Parathyroid adenoma (tissue), 2 donors: ENCODE data around the gene ANTXR1.

Source experiments
- H2AFZ ChIP-seq: fragments of 300-600 bp; sonication (generic); one replicate; pipeline ENCODE4 v1.7.0; 2017; ENCODE audit warnings: antibody characterized with exemption, mild to moderate bottlenecking
- H3K27ac ChIP-seq: fragments of 300-600 bp; sonication (generic); one replicate; pipeline ENCODE4 v1.7.0; 2017
- H3K27me3 ChIP-seq: fragments of 300-600 bp; sonication (generic); one replicate; pipeline ENCODE4 v1.7.0; 2017; ENCODE audit warnings: low read length; ENCODE audit not compliant: control insufficient read depth, insufficient read depth
- H3K36me3 ChIP-seq: fragments of 300-600 bp; sonication (generic); one replicate; pipeline ENCODE4 v1.7.0; 2017; ENCODE audit warnings: low read length; ENCODE audit not compliant: control insufficient read depth, insufficient read depth
- H3K4me1 ChIP-seq: fragments of 300-600 bp; sonication (generic); one replicate; pipeline ENCODE4 v1.7.0; 2017; ENCODE audit warnings: control low read depth
- H3K4me2 ChIP-seq: fragments of 300-600 bp; sonication (generic); one replicate; pipeline ENCODE4 v1.7.0; 2017; ENCODE audit warnings: low read length
- H3K4me3 ChIP-seq: fragments of 300-600 bp; sonication (generic); one replicate; pipeline ENCODE4 v1.7.0; 2017; ENCODE audit warnings: low read depth, low read length
- H3K79me2 ChIP-seq: fragments of 300-600 bp; sonication (generic); one replicate; pipeline ENCODE4 v1.7.0; 2017; ENCODE audit warnings: control low read depth
- H3K9ac ChIP-seq: fragments of 300-600 bp; sonication (generic); one replicate; pipeline ENCODE4 v1.7.0; 2017; ENCODE audit warnings: mild to moderate bottlenecking
- H3K9me3 ChIP-seq: fragments of 300-600 bp; sonication (generic); one replicate; pipeline ENCODE4 v1.7.0; 2017; ENCODE audit warnings: low read length; ENCODE audit not compliant: control insufficient read depth
- CTCF ChIP-seq: fragments of 300-600 bp; sonication (generic); IDR thresholded peaks from one replicate; pipeline ENCODE4 v1.7.0; 2017; ENCODE audit warnings: antibody characterized with exemption, mild to moderate bottlenecking
- donor health status: primary hyperparathyroidism.

ANTXR1 gene

GRCh38 chr2:69191634-69192033, 178.7 kb downstream of the ANTXR1 start:
- H3K27ac ChIP-seq = no peak overlapping the region
- H3K36me3 ChIP-seq = no peaks in the 10 kb centered on the region
- no peak for TF ChIP-seq CTCF

GRCh38 chr2:69192176-69192945, 179.4 kb downstream of the ANTXR1 start:
- Histone ChIP-seq H3K27ac (no peak overlapping the region), H2AFZ (no peak overlapping the region), H3K36me3 (no peaks in the 10 kb centered on the region), H3K4me1 (no peaks in the 10 kb centered on the region), H3K9ac (no peak overlapping the region), H3K4me3 (no peak overlapping the region), H3K27me3 (no peaks in the 10 kb centered on the region), H3K79me2 (no peaks in the 10 kb centered on the region), H3K4me2 (no peak overlapping the region), H3K9me3 (no peaks in the 10 kb centered on the region)
- TF ChIP-seq CTCF = no peak

More at GRCh38 chr2:69191634-69192033, 178.7 kb downstream of the ANTXR1 start:
- no peak overlapping the region for H3K9ac ChIP-seq
- no peak overlapping the region for H3K4me2 ChIP-seq
- H3K79me2 ChIP-seq = no peaks in the 10 kb centered on the region
- H3K4me3 ChIP-seq = no peak overlapping the region
- no peaks in the 10 kb centered on the region for H3K27me3 ChIP-seq
- no peaks in the 10 kb centered on the region for H3K4me1 ChIP-seq
- H2AFZ ChIP-seq = no peak overlapping the region
- H3K9me3 ChIP-seq = no peaks in the 10 kb centered on the region

- no peak overlapping the region for H3K4me3 ChIP-seq
- no peaks in the 10 kb centered on the region for H3K9me3 ChIP-seq
- H3K27ac ChIP-seq = no peak overlapping the region
- no peaks in the 10 kb centered on the region for H3K79me2 ChIP-seq
- peaks cover 3% of the 10 kb centered on the region for H3K4me1 ChIP-seq
- no peak overlapping the region for H3K9ac ChIP-seq
- no peak for TF ChIP-seq CTCF
- H3K4me2 ChIP-seq = no peak overlapping the region
- no peak overlapping the region for H2AFZ ChIP-seq
- H3K27me3 ChIP-seq = no peaks in the 10 kb centered on the region
- no peaks in the 10 kb centered on the region for H3K36me3 ChIP-seq
Observed at GRCh38 chr2:69195706-69196105, 182.7 kb downstream of the ANTXR1 start.

- H3K4me1 ChIP-seq = peaks cover 3% of the 10 kb centered on the region
- H3K79me2 ChIP-seq = no peaks in the 10 kb centered on the region
- no peak overlapping the region for H3K27ac ChIP-seq
- H3K4me2 ChIP-seq = no peak overlapping the region
- no peak overlapping the region for H3K4me3 ChIP-seq
- H3K9ac ChIP-seq = no peak overlapping the region
- no peaks in the 10 kb centered on the region for H3K27me3 ChIP-seq
- no peaks in the 10 kb centered on the region for H3K9me3 ChIP-seq
- no peak for TF ChIP-seq CTCF
- no peaks in the 10 kb centered on the region for H3K36me3 ChIP-seq
- no peak overlapping the region for H2AFZ ChIP-seq
Observed at GRCh38 chr2:69196327-69197117, 183.5 kb downstream of the ANTXR1 start.
